GM23248 (cell line): ENCODE data around the gene RERE.
"Not testable (repeated sequence)": the region's sequence is repeated elsewhere in the genome, so short reads cannot be mapped to it uniquely, and the experiment has no call there.

Source experiments
- EZH2 ChIP-seq: fragments of 200-600 bp; sonication (generic); IDR thresholded peaks from 2 replicates; pipeline ENCODE4 v1.6.1; 2018; ENCODE audit warnings: antibody characterized with exemption, mild to moderate bottlenecking; ENCODE audit not compliant: insufficient read depth, poor library complexity, severe bottlenecking
- EZH2phosphoT487 ChIP-seq: fragments of 200-600 bp; sonication (generic); IDR thresholded peaks from 2 replicates; pipeline ENCODE4 v1.6.1; 2018; ENCODE audit warnings: antibody characterized with exemption, moderate library complexity, mild to moderate bottlenecking, low read depth; ENCODE audit not compliant: insufficient read depth

- not testable (repeated sequence) for TF ChIP-seq EZH2phosphoT487, EZH2
Observed at GRCh38 chr1:8502949-8503348, 314.5 kb downstream of the RERE start.
